ENCODE data around the gene CFTR. TPM values are rescaled to one million over a fixed set of nuclear protein-coding genes. Genes with fewer than 3 reads are reported as not detected.
"Not testable (repeated sequence)": the region's sequence is repeated elsewhere in the genome, so short reads cannot be mapped to it uniquely, and the experiment has no call there.

The CFTR gene
- total RNA-seq, 1 donor from 2014 or later: 0.16 TPM

GRCh38 chr7:117502331-117502730 is 22.5 kb downstream of the CFTR start:
- DNase-seq: no peak

GRCh38 chr7:117505238-117505637 is 25.4 kb downstream of the CFTR start:
- no peak for DNase-seq

GRCh38 chr7:117508676-117509075 is 28.9 kb downstream of the CFTR start:
- no peak for DNase-seq

- DNase-seq: not testable (repeated sequence)
These were observed 37.4 kb downstream of the CFTR start for GRCh38 chr7:117517194-117517593.

- DNase-seq: no peak
These were observed 50.6 kb downstream of the CFTR start for GRCh38 chr7:117530390-117530789.

- DNase-seq: no peak
These were observed 51.9 kb downstream of the CFTR start for GRCh38 chr7:117531595-117532244.

- no peak for DNase-seq
These were observed 58.2 kb downstream of the CFTR start for GRCh38 chr7:117538053-117538452.

GRCh38 chr7:117544061-117544460 is 64.2 kb downstream of the CFTR start:
- DNase-seq: no peak

- DNase-seq: no peak
These were observed 68.2 kb downstream of the CFTR start for GRCh38 chr7:117548035-117548434.

GRCh38 chr7:117550625-117551024 is 70.8 kb downstream of the CFTR start:
- no peak for DNase-seq

GRCh38 chr7:117552660-117553059 is 72.8 kb downstream of the CFTR start:
- DNase-seq: no peak

- DNase-seq: no peak
These were observed 75.4 kb downstream of the CFTR start for GRCh38 chr7:117555260-117555659.

- no peak for DNase-seq
These were observed 79.6 kb downstream of the CFTR start for GRCh38 chr7:117559391-117559790.

- no peak for DNase-seq
These were observed 80.2 kb downstream of the CFTR start for GRCh38 chr7:117560030-117560429.

GRCh38 chr7:117562759-117563158 is 82.9 kb downstream of the CFTR start:
- DNase-seq: no peak

GRCh38 chr7:117564080-117564479 is 84.3 kb downstream of the CFTR start:
- DNase-seq: no peak

GRCh38 chr7:117564627-117565026 is 84.8 kb downstream of the CFTR start:
- DNase-seq: no peak

GRCh38 chr7:117565226-117565625 is 85.4 kb downstream of the CFTR start:
- no peak for DNase-seq

GRCh38 chr7:117567781-117568180 is 88.0 kb downstream of the CFTR start:
- DNase-seq: no peak

- no peak for DNase-seq
These were observed 93.2 kb downstream of the CFTR start for GRCh38 chr7:117572856-117573620.

GRCh38 chr7:117581424-117581823 is 101.6 kb downstream of the CFTR start:
- no peak for DNase-seq

- no peak for DNase-seq
These were observed 102.4 kb downstream of the CFTR start for GRCh38 chr7:117582219-117582704.

GRCh38 chr7:117587931-117588330 is 108.1 kb downstream of the CFTR start:
- no peak for DNase-seq

- no peak for DNase-seq
These were observed 108.5 kb downstream of the CFTR start for GRCh38 chr7:117588352-117588794.
